ENCODE data around the gene SNCG. TPM values are rescaled to one million over a fixed set of nuclear protein-coding genes. Genes with fewer than 3 reads are reported as not detected.

SNCG gene
- 8.1 TPM for total RNA-seq (2013)
- polyA plus RNA-seq (1 to 10 TPM in 1 of 3 donors, not detected in 2; 1.8 TPM), polyA minus RNA-seq (0.42 and 0.88 TPM in 2 replicates), total RNA-seq (0 to 0.75 (median 0.12) reads per million in 11 experiments)

DNA sequence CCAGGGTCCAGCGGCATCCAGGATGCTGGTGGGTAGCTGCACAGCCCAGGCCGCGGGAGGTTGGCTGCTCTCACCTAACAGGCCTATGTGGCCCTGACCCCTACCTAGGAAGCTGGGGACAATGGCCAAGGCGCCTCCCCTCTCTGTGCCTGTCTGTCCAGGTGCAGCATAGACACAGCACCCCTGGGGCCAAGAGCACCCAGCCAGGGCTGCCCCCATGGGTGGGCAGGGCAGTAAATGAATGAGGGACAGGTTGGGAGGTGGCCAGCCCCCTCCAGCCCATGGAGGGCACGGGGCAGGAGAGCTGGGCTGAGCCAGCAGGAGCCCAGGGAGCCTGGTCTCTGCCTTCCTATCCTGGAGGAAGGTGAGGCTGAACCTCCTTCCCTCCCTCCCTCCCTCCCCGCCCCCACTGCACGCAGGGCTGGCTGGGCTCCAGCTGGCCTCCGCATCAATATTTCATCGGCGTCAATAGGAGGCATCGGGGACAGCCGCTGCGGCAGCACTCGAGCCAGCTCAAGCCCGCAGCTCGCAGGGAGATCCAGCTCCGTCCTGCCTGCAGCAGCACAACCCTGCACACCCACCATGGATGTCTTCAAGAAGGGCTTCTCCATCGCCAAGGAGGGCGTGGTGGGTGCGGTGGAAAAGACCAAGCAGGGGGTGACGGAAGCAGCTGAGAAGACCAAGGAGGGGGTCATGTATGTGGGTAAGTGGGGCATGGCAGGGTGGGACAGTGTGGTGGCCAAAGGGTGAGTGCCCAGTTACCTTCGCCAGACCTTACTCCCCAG lies at the start of gene SNCG:
TSS of gene SNCG (plus strand) at position 484 of the 785 bp plus-strand sequence. CDS start at position 583, 99 bp downstream.
- H3K4me3 Mint-ChIP-seq = peak within 1 kb of the TSS in 1 of 2 donors; percentile 62
- WGBS (ENCODE audit: insufficient coverage) = 47% methylated on average over 13 of the region's 22 CpGs
- no peaks in the 10 kb centered on the region for H3K36me3 ChIP-seq (replicated peaks in 1 of 2; ENCODE audit: control insufficient read depth in 1 of 2, insufficient read depth in 2 of 2, low read length in 2 of 2)
- peaks cover 1 to 5% (median 4%) of the 10 kb centered on the region in 3 donors for H3K27me3 Mint-ChIP-seq (ENCODE audit: low read depth in 3 of 3)
- H3K9me3 ChIP-seq (replicated peaks in 1 of 2; ENCODE audit: control insufficient read depth in 1 of 2, insufficient read depth in 1 of 2, low read length in 2 of 2) = peaks cover 0 to 8% of the 10 kb centered on the region in 2 donors
- peak within 1 kb of the TSS; percentile 33 for H2AFZ ChIP-seq (ENCODE audit: insufficient read depth, low read depth, low read length, poor library complexity, severe bottlenecking)
- no peaks in the 10 kb centered on the region for H4K20me1 ChIP-seq (ENCODE audit: insufficient read depth, low read length)
- H3K9ac ChIP-seq (ENCODE audit: insufficient read depth, low read length, poor library complexity, severe bottlenecking) = no peak within 1 kb of the TSS
- H3K79me2 ChIP-seq (ENCODE audit: insufficient read depth, low read length) = no peaks in the 10 kb centered on the region
- H3K4me1 Mint-ChIP-seq = peaks cover 32% of the 10 kb centered on the region
- peak within 1 kb of the TSS in 2 of 7 donors; percentile 11 to 54 for H3K27ac Mint-ChIP-seq
- TF ChIP-seq, protein P1, sequence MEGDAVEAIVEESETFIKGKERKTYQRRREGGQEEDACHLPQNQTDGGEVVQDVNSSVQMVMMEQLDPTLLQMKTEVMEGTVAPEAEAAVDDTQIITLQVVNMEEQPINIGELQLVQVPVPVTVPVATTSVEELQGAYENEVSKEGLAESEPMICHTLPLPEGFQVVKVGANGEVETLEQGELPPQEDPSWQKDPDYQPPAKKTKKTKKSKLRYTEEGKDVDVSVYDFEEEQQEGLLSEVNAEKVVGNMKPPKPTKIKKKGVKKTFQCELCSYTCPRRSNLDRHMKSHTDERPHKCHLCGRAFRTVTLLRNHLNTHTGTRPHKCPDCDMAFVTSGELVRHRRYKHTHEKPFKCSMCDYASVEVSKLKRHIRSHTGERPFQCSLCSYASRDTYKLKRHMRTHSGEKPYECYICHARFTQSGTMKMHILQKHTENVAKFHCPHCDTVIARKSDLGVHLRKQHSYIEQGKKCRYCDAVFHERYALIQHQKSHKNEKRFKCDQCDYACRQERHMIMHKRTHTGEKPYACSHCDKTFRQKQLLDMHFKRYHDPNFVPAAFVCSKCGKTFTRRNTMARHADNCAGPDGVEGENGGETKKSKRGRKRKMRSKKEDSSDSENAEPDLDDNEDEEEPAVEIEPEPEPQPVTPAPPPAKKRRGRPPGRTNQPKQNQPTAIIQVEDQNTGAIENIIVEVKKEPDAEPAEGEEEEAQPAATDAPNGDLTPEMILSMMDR (IDR thresholded peaks at IDR 0.05) = no peak
- peaks cover 5 to 15% (median 9%) of the 10 kb centered on the region in 7 donors for H3K9me3 Mint-ChIP-seq
- H3K27me3 ChIP-seq (ENCODE audit: control insufficient read depth in 2 of 2, insufficient read depth in 2 of 2, low read length in 2 of 2) = no peaks in the 10 kb centered on the region
- no peak within 1 kb of the TSS for H3K4me2 ChIP-seq (replicated peaks; ENCODE audit: extremely low read depth, low read length, poor library complexity, severe bottlenecking)
- H3K36me3 Mint-ChIP-seq = no peaks in the 10 kb centered on the region
- DNase-seq = no peak
- H3K4me1 ChIP-seq (ENCODE audit: control insufficient read depth in 1 of 2, insufficient read depth in 2 of 2, low read length in 2 of 2) = peaks cover 36 to 47% of the 10 kb centered on the region in 2 donors
- intact Hi-C loops (cut with micrococcal nuclease) = no loop called here
- H3K4me3 ChIP-seq (replicated peaks in 1 of 3; ENCODE audit: low read depth in 2 of 3, low read length in 3 of 3) = no peak within 1 kb of the TSS
- no peak within 1 kb of the TSS for H3K27ac ChIP-seq (ENCODE audit: low read depth in 1 of 2, low read length in 2 of 2)

GRCh38 chr10:86914734-86915133 lies 43.7 kb upstream of the SNCG start:
- WGBS (ENCODE audit: insufficient coverage) = no CpG with 5 or more reads among the region's 1 CpG

More at GRCh38 chr10:86914734-86915133, 43.7 kb upstream of the SNCG start:
- Mint-ChIP-seq H3K27ac (no peak overlapping the region), H3K27me3 (ENCODE audit: low read depth in 3 of 3) (peaks cover 3 to 11% (median 4%) of the 10 kb centered on the region in 3 donors), H3K4me1 (no peaks in the 10 kb centered on the region), H3K9me3 (peaks cover 0 to 2% (median 0%) of the 10 kb centered on the region in 7 donors), H3K4me3 (no peak overlapping the region), H3K36me3 (no peaks in the 10 kb centered on the region)
- Histone ChIP-seq H3K4me3 (replicated peaks in 1 of 3; ENCODE audit: low read depth in 2 of 3, low read length in 3 of 3) (no peak overlapping the region), H3K9me3 (replicated peaks in 1 of 2; ENCODE audit: control insufficient read depth in 1 of 2, insufficient read depth in 1 of 2, low read length in 2 of 2) (no peaks in the 10 kb centered on the region), H2AFZ (ENCODE audit: insufficient read depth, low read depth, low read length, poor library complexity, severe bottlenecking) (no peak overlapping the region), H3K27ac (ENCODE audit: low read depth in 1 of 2, low read length in 2 of 2) (no peak overlapping the region), H3K36me3 (replicated peaks in 1 of 2; ENCODE audit: control insufficient read depth in 1 of 2, insufficient read depth in 2 of 2, low read length in 2 of 2) (no peaks in the 10 kb centered on the region), H3K4me2 (replicated peaks; ENCODE audit: extremely low read depth, low read length, poor library complexity, severe bottlenecking) (no peak overlapping the region), H3K9ac (ENCODE audit: insufficient read depth, low read length, poor library complexity, severe bottlenecking) (no peak overlapping the region), H3K27me3 (ENCODE audit: control insufficient read depth in 2 of 2, insufficient read depth in 2 of 2, low read length in 2 of 2) (no peaks in the 10 kb centered on the region), H3K4me1 (ENCODE audit: control insufficient read depth in 1 of 2, insufficient read depth in 2 of 2, low read length in 2 of 2) (no peaks in the 10 kb centered on the region), H3K79me2 (ENCODE audit: insufficient read depth, low read length) (no peaks in the 10 kb centered on the region), H4K20me1 (ENCODE audit: insufficient read depth, low read length) (no peaks in the 10 kb centered on the region)
- intact Hi-C loops (cut with micrococcal nuclease) = no loop called here
- no peak for DNase-seq
- TF ChIP-seq, protein P1 (IDR thresholded peaks at IDR 0.05) = no peak
